Natural killer cell (primary cell): ENCODE results near the gene KNDC1. TPM values are rescaled to one million over a fixed set of nuclear protein-coding genes. Genes with fewer than 3 reads are reported as not detected.
A peak's percentile ranks its signal among the peaks of the same experiment; 100 is the strongest.

Experiments used
- ATAC-seq, 3 donors: fragments of 150-1000 bp in 2 of 3; fragments of 200-7000 bp in 1 of 3; cut with Tn5 transposase; 1 replicate in 1 of 3; 2 replicates in 2 of 3; pipeline ENCODE4 v1.10.0; 2021; ENCODE audit warnings: mild to moderate bottlenecking in 2 of 3, moderate library complexity in 2 of 3
- DNase-seq, 2 donors: peaks; one replicate each; pipeline versions ENCODE4 v3.0.0 to v3.0.0-alpha.2; 2013 to 2021; ENCODE audit warnings: mixed read lengths in 1 of 2
- H3K27ac ChIP-seq: one replicate; pipeline ENCODE4 v1.5.1; 2013; ENCODE audit warnings: mild to moderate bottlenecking, low read length
- H3K27me3 ChIP-seq: one replicate; pipeline ENCODE4 v1.6.1; 2013; ENCODE audit warnings: low read length; ENCODE audit not compliant: control insufficient read depth, insufficient read depth
- H3K36me3 ChIP-seq: one replicate; pipeline ENCODE4 v1.6.1; 2013; ENCODE audit warnings: low read length; ENCODE audit not compliant: control insufficient read depth, insufficient read depth
- H3K4me1 ChIP-seq: one replicate; pipeline ENCODE4 v1.6.1; 2013; ENCODE audit warnings: low read length; ENCODE audit not compliant: control insufficient read depth, insufficient read depth
- H3K4me3 ChIP-seq: one replicate; pipeline ENCODE4 v1.5.1; 2013; ENCODE audit warnings: low read length
- H3K9me3 ChIP-seq: one replicate; pipeline ENCODE4 v1.6.1; 2013; ENCODE audit warnings: low read length; ENCODE audit not compliant: control insufficient read depth, insufficient read depth
- H3K27ac Mint-ChIP-seq, 2 donors: one replicate each; pipeline ENCODE4 v1.8.0; 2022; ENCODE audit warnings: mild to moderate bottlenecking in 2 of 2, mixed read lengths in 2 of 2, moderate library complexity in 1 of 2
- H3K27me3 Mint-ChIP-seq, 2 donors: one replicate each; pipeline ENCODE4 v1.8.0; 2022; ENCODE audit warnings: low read depth in 2 of 2, mixed read lengths in 2 of 2
- H3K36me3 Mint-ChIP-seq: one replicate; pipeline ENCODE4 v1.8.0; 2022; ENCODE audit warnings: mixed read lengths
- H3K4me1 Mint-ChIP-seq, 2 donors: one replicate each; pipeline ENCODE4 v1.8.0; 2022; ENCODE audit warnings: mixed read lengths in 2 of 2
- H3K4me3 Mint-ChIP-seq: one replicate; pipeline ENCODE4 v1.8.0; 2022; ENCODE audit warnings: mild to moderate bottlenecking, moderate library complexity, mixed read lengths
- H3K9me3 Mint-ChIP-seq, 2 donors: one replicate each; pipeline ENCODE4 v1.8.0; 2022; ENCODE audit warnings: mixed read lengths in 2 of 2
- WGBS: methylation state at CpG from one replicate; pipeline ENCODE4 v1.1.7; 2013; ENCODE audit warnings: missing lambda C conversion rate; ENCODE audit not compliant: insufficient coverage; 5-methylcytosine and 5-hydroxymethylcytosine counted together
- intact Hi-C: fragments of 100-400 bp; cut with micrococcal nuclease; formaldehyde crosslinking; loops from one replicate; pipeline ENCODE4 v1.14.2; 2022
- total RNA-seq, 4 donors: library from RNA; stranded (reverse); fragments of 120-200 nt in 1 of 4; gene quantifications; one replicate each; pipeline versions ENCODE4 v1.2.3 to v1.2.4, GENCODE V29; 2013 to 2022
- TF ChIP-seq, protein P1 (sequence below): fragments of 200-600 bp; IDR thresholded peaks from one replicate; pipeline ENCODE4 v1.8.0; 2022; ENCODE audit warnings: antibody characterized with exemption

KNDC1 gene
- total RNA-seq, 3 donors from 2014 or later (not counting 1 experiment from before 2014, with no cell fraction given) = 2.1 to 5.9 TPM; not detected in 1

GRCh38 chr10:133162178-133162909 is 2.3 kb downstream of the KNDC1 start:
- H3K4me1 ChIP-seq = peaks cover 12% of the 10 kb centered on the region
- H3K36me3 ChIP-seq = no peaks in the 10 kb centered on the region
- no peaks in the 10 kb centered on the region for H3K9me3 Mint-ChIP-seq
- peaks cover 5 to 12% of the 10 kb centered on the region in 2 donors for H3K27me3 Mint-ChIP-seq
- WGBS = 92% methylated on average over 22 of the region's 22 CpGs
- no peaks in the 10 kb centered on the region for H3K9me3 ChIP-seq
- H3K4me3 ChIP-seq = no peak overlapping the region
- no peaks in the 10 kb centered on the region for H3K36me3 Mint-ChIP-seq
- DNase-seq = no peak
- H3K27me3 ChIP-seq = peaks cover 14% of the 10 kb centered on the region
- no peak overlapping the region for H3K27ac ChIP-seq
- ATAC-seq = no peak
- no peak overlapping the region for H3K27ac Mint-ChIP-seq
- no peak overlapping the region for H3K4me3 Mint-ChIP-seq
- TF ChIP-seq, protein P1, sequence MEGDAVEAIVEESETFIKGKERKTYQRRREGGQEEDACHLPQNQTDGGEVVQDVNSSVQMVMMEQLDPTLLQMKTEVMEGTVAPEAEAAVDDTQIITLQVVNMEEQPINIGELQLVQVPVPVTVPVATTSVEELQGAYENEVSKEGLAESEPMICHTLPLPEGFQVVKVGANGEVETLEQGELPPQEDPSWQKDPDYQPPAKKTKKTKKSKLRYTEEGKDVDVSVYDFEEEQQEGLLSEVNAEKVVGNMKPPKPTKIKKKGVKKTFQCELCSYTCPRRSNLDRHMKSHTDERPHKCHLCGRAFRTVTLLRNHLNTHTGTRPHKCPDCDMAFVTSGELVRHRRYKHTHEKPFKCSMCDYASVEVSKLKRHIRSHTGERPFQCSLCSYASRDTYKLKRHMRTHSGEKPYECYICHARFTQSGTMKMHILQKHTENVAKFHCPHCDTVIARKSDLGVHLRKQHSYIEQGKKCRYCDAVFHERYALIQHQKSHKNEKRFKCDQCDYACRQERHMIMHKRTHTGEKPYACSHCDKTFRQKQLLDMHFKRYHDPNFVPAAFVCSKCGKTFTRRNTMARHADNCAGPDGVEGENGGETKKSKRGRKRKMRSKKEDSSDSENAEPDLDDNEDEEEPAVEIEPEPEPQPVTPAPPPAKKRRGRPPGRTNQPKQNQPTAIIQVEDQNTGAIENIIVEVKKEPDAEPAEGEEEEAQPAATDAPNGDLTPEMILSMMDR = no peak
- intact Hi-C loops = no loop called here
- no peaks in the 10 kb centered on the region for H3K4me1 Mint-ChIP-seq

GRCh38 chr10:133162910-133163856 is 3.2 kb downstream of the KNDC1 start:
- H3K27ac Mint-ChIP-seq = no peak overlapping the region
- TF ChIP-seq, protein P1 = no peak
- 81% methylated on average over 20 of the region's 21 CpGs for WGBS
- H3K36me3 ChIP-seq = no peaks in the 10 kb centered on the region
- intact Hi-C loops = no loop called here
- no peak overlapping the region for H3K4me3 ChIP-seq
- peaks cover 12% of the 10 kb centered on the region for H3K4me1 ChIP-seq
- no peak overlapping the region for H3K27ac ChIP-seq
- H3K27me3 ChIP-seq = peaks cover 14% of the 10 kb centered on the region
- H3K4me3 Mint-ChIP-seq = no peak overlapping the region
- DNase-seq = no peak
- no peaks in the 10 kb centered on the region for H3K9me3 ChIP-seq
- no peaks in the 10 kb centered on the region for H3K4me1 Mint-ChIP-seq
- H3K36me3 Mint-ChIP-seq = no peaks in the 10 kb centered on the region
- ATAC-seq = no peak
- peaks cover 5 to 12% of the 10 kb centered on the region in 2 donors for H3K27me3 Mint-ChIP-seq
- H3K9me3 Mint-ChIP-seq = no peaks in the 10 kb centered on the region

GRCh38 chr10:133163889-133164815 is 4.1 kb downstream of the KNDC1 start:
- WGBS = 84% methylated on average over 27 of the region's 31 CpGs
- H3K4me3 ChIP-seq = no peak overlapping the region
- intact Hi-C loops = no loop called here
- peaks cover 12% of the 10 kb centered on the region for H3K4me1 ChIP-seq
- Mint-ChIP-seq H3K36me3 (no peaks in the 10 kb centered on the region), H3K9me3 (no peaks in the 10 kb centered on the region), H3K4me3 (no peak overlapping the region), H3K4me1 (no peaks in the 10 kb centered on the region), H3K27ac (no peak overlapping the region), H3K27me3 (peaks cover 5 to 12% of the 10 kb centered on the region in 2 donors)
- TF ChIP-seq, protein P1 = no peak
- no peaks in the 10 kb centered on the region for H3K36me3 ChIP-seq
- no peaks in the 10 kb centered on the region for H3K9me3 ChIP-seq
- ATAC-seq (no peak), DNase-seq (peak in 1 of 2 donors; percentile 12)
- no peak overlapping the region for H3K27ac ChIP-seq
- peaks cover 14% of the 10 kb centered on the region for H3K27me3 ChIP-seq
